ENCODE results near the gene HJV.
"Not testable (repeated sequence)": the region's sequence is repeated elsewhere in the genome, so short reads cannot be mapped to it uniquely, and the experiment has no call there.

HJV gene

DNA sequence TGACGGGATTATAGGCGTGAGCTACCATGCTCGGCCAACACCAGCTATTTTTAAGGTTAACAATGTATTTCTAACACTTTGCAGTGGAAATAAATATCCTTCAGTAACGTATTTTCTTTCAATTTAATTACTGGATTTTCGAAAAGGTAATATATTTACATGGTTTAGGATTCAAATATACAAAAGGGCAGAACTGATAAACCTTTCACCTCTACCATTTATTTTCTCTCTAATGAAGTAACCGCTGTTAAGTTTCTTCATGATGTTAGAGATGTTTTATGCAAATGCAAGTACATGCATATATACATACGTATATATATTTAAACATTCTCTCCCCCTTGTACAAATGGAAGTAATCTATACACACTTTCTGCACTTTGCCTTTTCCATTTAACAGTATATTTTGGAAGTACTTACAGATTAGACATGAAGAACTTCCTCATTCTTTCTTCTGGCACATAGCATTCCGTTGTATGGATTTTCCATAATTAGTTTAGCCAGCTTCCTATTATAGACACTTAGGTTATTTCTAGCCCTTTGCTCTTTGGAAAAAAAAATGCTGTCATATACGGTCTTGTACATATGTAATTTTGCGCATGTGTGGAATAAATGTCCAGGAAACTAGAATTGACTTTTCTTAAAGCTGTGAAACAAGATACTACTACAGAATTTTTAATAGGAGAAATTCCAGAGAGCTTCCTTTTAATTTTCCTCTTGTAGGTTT, 14.9 kb upstream of the HJV start:
- in situ Hi-C loops (cut with HindIII; ENCODE audit: low pct_unique_long_range_greater_than_20kb, low sequenced_read_pairs): no loop called here
- no peak for DNase-seq (ENCODE audit: low read depth in 1 of 2, low spot score in 1 of 2)

DNA sequence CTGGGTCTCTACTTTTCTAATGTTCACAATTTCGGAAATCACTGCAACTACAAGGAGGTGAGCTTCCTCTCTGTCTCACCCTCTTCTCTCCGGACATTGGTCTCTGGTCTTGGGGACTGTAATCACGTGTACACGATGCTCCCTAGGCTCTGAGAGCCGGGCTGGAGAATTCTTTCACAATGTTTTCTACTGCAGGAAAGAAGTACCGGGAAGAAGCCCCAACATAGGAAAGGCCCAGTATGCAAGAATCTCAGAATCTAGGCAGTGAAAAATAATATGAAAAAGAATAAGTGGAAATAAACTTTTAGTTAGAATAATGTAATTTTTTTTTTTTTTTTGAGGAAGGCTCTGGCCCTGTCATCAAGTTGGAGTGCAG, 13.5 kb upstream of the HJV start:
- no peak for TF ChIP-seq JUND (IDR thresholded peaks at IDR 0.05; ENCODE audit: low read depth)
- DNase-seq (ENCODE audit: low read depth in 1 of 2, low spot score in 1 of 2): peak in 1 of 2 experiments; percentile 57
- in situ Hi-C loops (cut with HindIII; ENCODE audit: low pct_unique_long_range_greater_than_20kb, low sequenced_read_pairs): no loop called here

More for the DNA sequence above, 14.9 kb upstream of the HJV start:
- no peak for TF ChIP-seq JUND (IDR thresholded peaks at IDR 0.05; ENCODE audit: low read depth)

DNA sequence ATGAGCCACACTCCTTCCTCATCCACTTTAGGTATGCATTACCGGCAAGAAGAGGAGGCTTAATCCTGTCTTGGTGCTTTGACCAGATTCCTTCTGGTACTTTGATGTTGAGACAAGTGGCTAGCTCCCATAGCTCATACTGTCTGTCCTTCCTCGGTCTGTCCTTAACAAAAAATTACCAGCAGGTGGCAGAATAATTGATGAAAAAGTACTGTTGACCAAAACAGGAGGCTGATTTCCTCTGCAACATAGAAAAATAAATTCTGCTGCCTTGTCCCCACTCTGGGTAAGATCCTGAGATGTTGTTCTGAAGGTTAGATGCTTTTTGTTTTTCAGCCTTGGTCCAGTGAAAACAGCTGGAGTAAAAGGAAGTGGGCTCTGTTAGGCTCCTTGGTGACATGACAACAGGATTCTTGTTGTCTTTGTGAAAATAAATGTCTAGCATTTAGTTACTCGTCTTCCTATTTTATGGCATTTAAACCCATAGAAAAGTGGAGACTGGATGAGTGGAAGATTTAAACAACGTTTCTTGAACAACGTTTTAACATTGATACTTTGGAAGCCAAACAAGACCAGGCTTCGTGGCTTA, 11.2 kb upstream of the HJV start:
- peak in 1 of 2 experiments; percentile 82 for DNase-seq (ENCODE audit: low read depth in 1 of 2, low spot score in 1 of 2)
- in situ Hi-C loops (cut with HindIII; ENCODE audit: low pct_unique_long_range_greater_than_20kb, low sequenced_read_pairs): no loop called here
- TF ChIP-seq JUND (IDR thresholded peaks at IDR 0.05; ENCODE audit: low read depth): no peak

DNA sequence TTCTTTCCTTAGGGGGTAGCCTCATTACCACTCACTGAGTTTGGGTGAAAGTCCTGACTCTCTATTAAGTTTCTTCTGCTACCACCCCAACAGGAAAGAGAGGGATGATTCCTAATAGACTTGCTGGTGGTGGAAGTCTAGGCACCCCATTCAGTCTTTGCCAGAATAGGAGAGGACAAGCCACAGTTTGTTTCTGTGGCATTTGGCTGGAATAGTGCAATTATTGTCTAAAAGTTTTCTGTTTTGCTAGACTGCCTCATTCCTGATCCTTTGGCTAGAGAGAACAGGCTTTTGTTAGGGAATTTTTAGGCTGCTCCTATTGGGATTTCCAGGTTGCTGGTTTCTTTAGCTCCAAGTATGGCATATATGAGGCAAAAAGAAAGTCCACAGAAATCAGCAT, 9.9 kb upstream of the HJV start:
- no peak for DNase-seq (ENCODE audit: low read depth in 1 of 2, low spot score in 1 of 2)
- TF ChIP-seq JUND (IDR thresholded peaks at IDR 0.05; ENCODE audit: low read depth): no peak
- in situ Hi-C loops (cut with HindIII; ENCODE audit: low pct_unique_long_range_greater_than_20kb, low sequenced_read_pairs): no loop called here

DNA sequence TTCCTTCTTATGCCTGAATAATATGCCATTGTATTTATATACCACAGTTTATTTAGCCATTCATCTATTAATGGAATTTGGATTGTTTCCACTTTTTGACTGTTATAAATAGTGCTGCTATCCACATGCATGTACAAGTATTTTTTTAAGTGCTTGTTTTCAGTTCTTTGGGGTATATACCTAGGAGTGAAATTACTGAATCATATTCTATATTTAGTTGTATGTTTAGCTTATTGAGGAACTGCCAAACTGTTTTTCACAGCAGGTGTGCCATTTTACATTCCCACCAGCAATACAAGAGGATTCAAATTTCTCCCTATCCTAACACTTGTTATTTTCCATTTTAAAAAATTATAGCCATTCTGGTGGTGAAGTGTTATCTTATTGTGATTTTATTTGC, 7.6 kb upstream of the HJV start:
- in situ Hi-C loops (cut with HindIII; ENCODE audit: low pct_unique_long_range_greater_than_20kb, low sequenced_read_pairs): no loop called here
- DNase-seq (ENCODE audit: low read depth in 1 of 2, low spot score in 1 of 2): no peak

DNA sequence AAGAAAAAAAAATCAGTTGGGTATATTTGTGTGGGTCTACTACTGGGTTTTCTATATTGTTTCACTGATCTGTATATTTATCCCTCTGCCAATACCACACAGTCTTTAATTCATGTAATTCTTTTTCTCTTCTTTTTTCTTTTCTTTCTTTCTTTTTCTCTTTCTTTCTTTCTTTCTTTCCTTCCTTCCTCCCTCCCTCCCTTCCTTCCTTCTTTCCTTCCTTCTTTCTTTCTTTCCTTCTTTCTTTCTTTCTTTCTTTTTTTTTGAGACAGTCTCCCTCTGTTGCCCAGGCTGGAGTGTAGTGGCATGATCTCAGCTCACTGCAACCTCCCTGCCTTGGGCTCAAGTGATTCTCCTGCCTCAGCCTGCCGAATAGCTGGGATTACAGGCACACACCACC, 5.1 kb upstream of the HJV start:
- in situ Hi-C loops (cut with HindIII; ENCODE audit: low pct_unique_long_range_greater_than_20kb, low sequenced_read_pairs); DNase-seq (ENCODE audit: low read depth in 1 of 2, low spot score in 1 of 2): not testable (repeated sequence)

More for the DNA sequence above, 7.6 kb upstream of the HJV start:
- TF ChIP-seq JUND (IDR thresholded peaks at IDR 0.05; ENCODE audit: low read depth): no peak

DNA sequence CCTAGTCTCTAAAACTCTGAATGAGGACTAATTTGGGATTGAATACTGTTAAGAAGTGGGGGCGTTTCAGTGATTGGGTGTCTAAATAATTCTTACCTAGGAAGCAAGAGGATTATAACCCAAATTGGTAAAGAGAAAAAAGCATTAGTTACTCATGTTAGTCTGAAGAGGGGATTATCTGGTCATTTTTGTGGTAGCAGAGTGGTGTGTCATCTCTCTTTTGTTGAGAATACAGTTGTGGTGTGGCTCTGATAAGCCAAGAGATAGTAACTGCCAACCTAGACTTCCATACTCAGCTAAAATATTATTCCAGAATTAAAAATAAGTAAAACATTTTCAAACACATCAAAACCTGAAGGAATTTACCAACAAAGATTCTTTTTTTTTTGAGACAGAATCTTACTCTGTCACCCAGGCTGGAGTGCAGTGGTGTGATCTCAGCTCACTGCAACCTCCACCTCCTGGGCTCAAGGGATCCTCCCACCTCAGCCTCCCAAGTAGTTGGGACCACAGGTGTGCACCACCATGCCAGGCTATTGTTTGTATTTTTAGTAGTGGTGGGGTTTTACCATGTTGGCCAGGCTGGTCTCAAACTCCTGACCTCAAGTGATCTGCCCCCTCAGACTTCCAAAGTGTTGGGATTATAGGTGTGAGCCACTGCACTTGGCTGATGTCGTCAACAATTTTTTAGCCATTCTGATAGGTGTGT, 4.4 kb upstream of the HJV start:
- in situ Hi-C loops (cut with HindIII; ENCODE audit: low pct_unique_long_range_greater_than_20kb, low sequenced_read_pairs); DNase-seq (ENCODE audit: low read depth in 1 of 2, low spot score in 1 of 2): not testable (repeated sequence)

DNA sequence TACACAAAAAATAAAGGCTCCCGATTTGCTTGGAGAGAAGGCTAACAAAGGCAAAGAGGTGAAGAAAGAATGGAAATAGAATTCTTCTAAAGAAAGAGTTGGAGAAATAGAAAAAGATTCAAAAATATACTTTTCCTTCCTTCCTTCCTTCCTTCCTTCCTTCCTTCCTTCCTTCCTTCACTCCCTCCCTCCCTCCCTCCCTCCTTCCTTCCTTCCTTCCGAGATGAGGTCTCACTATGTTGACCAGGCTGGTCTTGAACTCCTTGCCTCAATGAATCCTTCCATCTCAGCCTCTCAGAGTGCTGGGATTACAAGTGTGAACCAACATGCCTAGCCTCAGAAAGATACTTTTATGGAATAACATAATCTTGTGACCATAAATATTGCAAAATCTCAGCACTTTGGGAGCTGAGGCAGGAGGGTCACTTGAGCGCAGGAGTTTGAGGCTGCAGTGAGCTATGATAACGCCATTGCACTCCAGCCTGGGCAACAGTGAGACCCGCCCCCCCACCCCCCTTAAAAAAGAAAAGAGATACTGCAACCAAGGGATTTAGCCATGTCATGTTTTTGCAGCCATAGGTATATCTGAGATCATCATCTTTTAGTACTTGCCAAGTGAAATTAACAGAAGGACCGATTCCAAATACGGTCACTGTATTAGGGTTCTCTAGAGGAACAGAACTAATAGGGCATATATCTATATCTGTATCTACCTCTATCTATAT, 1.0 kb upstream of the HJV start:
- in situ Hi-C loops (cut with HindIII; ENCODE audit: low pct_unique_long_range_greater_than_20kb, low sequenced_read_pairs): no loop called here
- no peak for TF ChIP-seq JUND (IDR thresholded peaks at IDR 0.05; ENCODE audit: low read depth)

DNA sequence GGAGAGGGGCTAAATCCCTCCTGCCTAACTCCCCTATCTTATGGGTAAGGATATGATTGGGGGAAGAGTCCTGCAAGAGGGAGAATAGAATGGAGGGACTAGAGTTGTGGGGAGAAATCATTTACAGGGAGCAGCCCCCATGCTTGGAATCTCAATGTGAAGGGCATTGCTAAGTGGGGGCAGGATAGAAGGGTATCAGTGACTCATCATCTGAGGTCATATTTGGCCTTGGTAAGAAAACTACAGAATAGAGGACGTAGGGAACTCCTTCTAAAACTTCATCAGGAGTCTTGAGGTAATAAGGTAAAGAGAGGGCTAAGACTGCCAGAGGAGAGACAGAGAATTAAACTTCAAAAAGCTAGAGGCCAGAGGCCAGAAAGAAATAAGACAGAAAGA, 487 bp downstream of the HJV start:
- TF ChIP-seq JUND (IDR thresholded peaks at IDR 0.05; ENCODE audit: low read depth): no peak
- no peak for DNase-seq (ENCODE audit: low read depth in 1 of 2, low spot score in 1 of 2)
- in situ Hi-C loops (cut with HindIII; ENCODE audit: low pct_unique_long_range_greater_than_20kb, low sequenced_read_pairs): no loop called here

More for the DNA sequence above, 1.0 kb upstream of the HJV start:
- DNase-seq (ENCODE audit: low read depth in 1 of 2, low spot score in 1 of 2): no peak

DNA sequence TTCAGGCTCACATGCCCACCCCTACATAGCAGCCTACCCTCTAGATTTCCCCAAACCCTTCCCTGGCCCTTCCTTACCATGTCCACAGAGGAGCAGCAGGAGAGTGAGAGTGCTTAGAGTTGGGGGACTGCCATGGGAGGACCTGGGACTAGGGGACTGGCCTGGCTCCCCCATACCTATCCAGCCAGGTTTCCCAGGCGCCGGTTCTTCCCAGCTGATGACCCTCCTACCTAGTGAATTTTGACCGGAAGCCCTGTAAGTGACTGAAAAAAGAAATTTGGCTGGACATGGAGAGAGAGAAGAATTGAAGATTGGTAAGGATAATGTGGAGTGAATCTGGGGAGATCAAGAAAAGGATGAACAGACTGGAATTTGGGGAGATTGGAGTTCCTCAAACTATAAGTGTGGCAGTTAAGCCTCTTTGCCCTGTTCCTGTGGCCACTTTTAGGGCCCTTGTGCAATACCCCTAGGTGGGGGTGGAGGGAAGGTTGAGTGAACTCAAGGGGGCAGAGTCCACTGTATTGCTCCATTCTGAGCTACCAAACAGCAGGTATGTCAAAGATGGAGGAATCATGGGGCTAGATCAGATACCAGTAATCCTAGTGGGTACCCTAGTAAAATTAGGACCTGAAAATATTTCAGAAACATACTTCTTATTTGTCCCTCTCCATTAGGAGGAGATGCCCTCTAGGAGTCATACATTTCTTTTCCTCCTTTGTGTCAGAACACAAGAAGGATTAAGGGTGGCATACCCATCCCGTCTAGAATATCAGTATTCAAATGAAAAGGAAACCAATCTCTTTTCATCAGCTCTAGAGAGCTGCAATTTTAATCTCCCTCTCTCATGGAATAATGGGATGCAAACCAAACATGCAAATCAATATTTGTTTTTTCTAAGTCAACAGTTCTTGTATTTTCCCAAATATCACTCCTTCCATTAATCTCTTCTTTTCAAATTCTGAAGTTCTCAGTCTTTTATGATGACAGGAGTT, 1.2 kb downstream of the HJV start:
- no peak for DNase-seq (ENCODE audit: low read depth in 1 of 2, low spot score in 1 of 2)
- in situ Hi-C loops (cut with HindIII; ENCODE audit: low pct_unique_long_range_greater_than_20kb, low sequenced_read_pairs): no loop called here
- TF ChIP-seq JUND (IDR thresholded peaks at IDR 0.05; ENCODE audit: low read depth): no peak

DNA sequence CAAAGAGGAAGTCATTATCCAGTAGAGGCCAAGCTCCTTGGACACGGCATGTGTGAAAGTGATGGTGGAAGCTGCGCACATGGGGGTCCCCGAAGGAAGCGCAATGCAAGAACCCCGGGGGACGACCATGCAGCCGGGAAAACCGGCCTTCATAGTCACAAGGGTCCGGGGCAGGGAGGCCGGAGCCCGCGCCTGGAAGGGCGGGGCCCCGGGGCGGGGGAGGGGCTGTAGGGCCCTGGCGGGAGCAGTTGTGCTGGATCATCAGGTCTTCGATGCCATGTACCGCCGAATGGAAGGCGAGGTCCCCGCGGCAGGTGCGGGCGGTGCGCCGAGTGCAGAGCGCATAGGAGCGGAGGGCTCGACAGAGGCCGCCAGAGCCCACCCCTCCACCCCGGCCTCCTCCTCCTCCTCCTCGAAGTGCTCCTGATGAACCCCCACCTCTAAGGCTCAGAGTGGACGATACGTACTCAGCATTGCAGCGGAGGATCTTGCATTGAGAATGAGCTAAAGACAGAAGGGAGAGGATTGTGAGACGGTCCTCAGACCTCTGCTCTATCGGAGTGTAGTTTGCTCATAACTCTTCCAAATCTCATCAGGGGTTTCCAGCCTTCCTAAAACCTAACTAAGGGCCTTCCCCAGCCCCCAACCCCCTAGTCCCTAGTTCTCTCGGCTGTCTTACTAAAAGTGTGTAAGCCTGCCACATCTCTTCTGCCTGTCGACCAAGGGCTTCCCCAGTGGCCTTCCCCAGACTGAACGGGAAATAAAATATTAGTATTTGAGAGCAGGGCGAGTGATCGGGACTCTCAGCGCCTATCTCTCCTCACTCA, 2.1 kb downstream of the HJV start:
- TF ChIP-seq JUND (IDR thresholded peaks at IDR 0.05; ENCODE audit: low read depth): no peak
- no peak for DNase-seq (ENCODE audit: low read depth in 1 of 2, low spot score in 1 of 2)
- in situ Hi-C loops (cut with HindIII; ENCODE audit: low pct_unique_long_range_greater_than_20kb, low sequenced_read_pairs): no loop called here

Data from T47D (cell line).